K562 (cell line): Measurements from ENCODE around the gene SH3BP5L. TPM values are rescaled to one million over a fixed set of nuclear protein-coding genes. Genes with fewer than 3 reads are reported as not detected.
A peak's percentile ranks its signal among the peaks of the same experiment; 100 is the strongest.

ENCODE experiments used
- CBFA2T2 ChIP-seq: fragments of 450-650 bp; conservative IDR thresholded peaks from 2 replicates; pipeline ENCODE4 v1.6.1; 2017; ENCODE audit warnings: mild to moderate bottlenecking
- CEBPG ChIP-seq, 3 experiments: fragments of 200-800 bp in 1 of 3; sonication (Bioruptor generic) in 1 of 3; sonication (generic) in 1 of 3; formaldehyde crosslinking in 1 of 3; IDR thresholded peaks in 2 of 3; conservative IDR thresholded peaks in 1 of 3; 2 replicates each; pipeline versions ENCODE4 v1.6.1 to v1.8.0; 2016 to 2022; ENCODE audit warnings: missing compliant biosample characterization in 2 of 3, missing genetic modification characterization in 2 of 3, mild to moderate bottlenecking in 1 of 3, missing genetic modification reagents in 1 of 3
- CTBP1 ChIP-seq: fragments of 450-650 bp; IDR thresholded peaks from 2 replicates; pipeline ENCODE4 v1.6.1; 2016; ENCODE audit warnings: borderline replicate concordance
- DPF2 ChIP-seq: fragments of 450-650 bp; IDR thresholded peaks from 2 replicates; pipeline ENCODE4 v1.6.1; 2016
- FOXJ3 ChIP-seq: sonication (generic); formaldehyde crosslinking; IDR thresholded peaks from 2 replicates; pipeline ENCODE4 v1.4.0; 2020; ENCODE audit warnings: mild to moderate bottlenecking, missing genetic modification reagents
- FOXK1 ChIP-seq: sonication (generic); formaldehyde crosslinking; IDR thresholded peaks from 2 replicates; pipeline ENCODE4 v1.8.0; 2022; ENCODE audit warnings: missing genetic modification reagents, mild to moderate bottlenecking, borderline replicate concordance
- HDAC1 ChIP-seq, 2 experiments: fragments of 450-650 bp; IDR thresholded peaks; 2 replicates each; pipeline ENCODE4 v1.6.1; 2016 to 2017; ENCODE audit warnings: inconsistent platforms in 1 of 2, mild to moderate bottlenecking in 1 of 2, moderate library complexity in 1 of 2
- HDAC3 ChIP-seq: fragments of 450-650 bp; IDR thresholded peaks from 2 replicates; pipeline ENCODE4 v1.6.1; 2018; ENCODE audit warnings: borderline replicate concordance, mild to moderate bottlenecking, moderate library complexity; ENCODE audit not compliant: partially characterized antibody
- JUN ChIP-seq, 2 experiments: sonication (generic) in 1 of 2; formaldehyde crosslinking in 1 of 2; IDR thresholded peaks; 2 replicates each; pipeline versions ENCODE4 v1.6.1 to v1.8.0; 2012 to 2022; ENCODE audit warnings: borderline replicate concordance in 2 of 2, mild to moderate bottlenecking in 2 of 2, improper control_type of control experiment in 1 of 2, low read depth in 1 of 2, low read length in 1 of 2, missing genetic modification reagents in 1 of 2
- NFYB ChIP-seq: IDR thresholded peaks from 2 replicates; pipeline ENCODE4 v1.6.1; 2011; ENCODE audit warnings: mild to moderate bottlenecking, moderate library complexity; ENCODE audit not compliant: insufficient read length; ENCODE audit errors: extremely low read depth
- POLR2A ChIP-seq: fragments of 450-650 bp; conservative IDR thresholded peaks from 2 replicates; pipeline ENCODE4 v1.6.1; 2016
- POLR2B ChIP-seq: fragments of 450-650 bp; IDR thresholded peaks from 2 replicates; pipeline ENCODE4 v1.6.1; 2018; ENCODE audit warnings: low read depth; ENCODE audit not compliant: partially characterized antibody
- RUNX1 ChIP-seq: sonication (generic); IDR thresholded peaks from 2 replicates; pipeline ENCODE4 v1.6.1; 2016; ENCODE audit warnings: antibody characterized with exemption, low read depth
- SAP30 ChIP-seq: fragments of 200-600 bp; sonication (generic); IDR thresholded peaks from 2 replicates; pipeline ENCODE4 v1.6.1; 2012; ENCODE audit warnings: borderline replicate concordance, low read depth, mild to moderate bottlenecking, moderate library complexity, low read length, control low read depth, inconsistent platforms; ENCODE audit not compliant: insufficient read depth, poor library complexity, severe bottlenecking
- SOX6 ChIP-seq: fragments of 450-650 bp; IDR thresholded peaks from 2 replicates; pipeline ENCODE4 v1.6.1; 2014; ENCODE audit warnings: mild to moderate bottlenecking
- TAF7 ChIP-seq: fragments of 450-650 bp; IDR thresholded peaks from 2 replicates; pipeline ENCODE4 v1.6.1; 2016; ENCODE audit warnings: missing genetic modification characterization, missing compliant biosample characterization
- TCF3 ChIP-seq: sonication (generic); formaldehyde crosslinking; IDR thresholded peaks from 2 replicates; pipeline ENCODE4 v1.4.0; 2020; ENCODE audit warnings: mild to moderate bottlenecking, missing genetic modification reagents
- ZNF143 ChIP-seq: sonication (generic); formaldehyde crosslinking; IDR thresholded peaks from 2 replicates; pipeline ENCODE4 v1.9.0; 2022; ENCODE audit warnings: mild to moderate bottlenecking, missing genetic modification reagents
- ZNF165 ChIP-seq: fragments of 250-450 bp; sonication (Bioruptor Pico); IDR thresholded peaks from 2 replicates; pipeline ENCODE4 v1.4.0; 2020; ENCODE audit warnings: borderline replicate concordance
- ZNF551 ChIP-seq: fragments of 250-450 bp; sonication (Bioruptor Pico); IDR thresholded peaks from 2 replicates; pipeline ENCODE4 v1.5.0; 2021; ENCODE audit warnings: mild to moderate bottlenecking, moderate library complexity
- polyA plus RNA-seq, 8 experiments: library from polyadenylated mRNA; depleted of rRNA in 4 of 8; stranded (reverse) in 5 of 8; unstranded in 3 of 8; fragments of >200 nt; fragmentation: Nextera tagmentation in 2 of 8; fragmentation: Illumina TruSeq in 1 of 8; extraction: Ambion mirVana in 2 of 8; extraction: Trizol in 1 of 8; gene quantifications; 2 replicates each; pipeline versions ENCODE4 v1.2.1 to v1.2.3, GENCODE V29; 2011 to 2014; ENCODE audit warnings: inconsistent platforms in 1 of 8, missing spikeins in 1 of 8
- total RNA-seq, 7 experiments: library from RNA; depleted of rRNA in 6 of 7; stranded (reverse); fragments of >200 nt in 6 of 7; fragmentation: Illumina TruSeq in 2 of 7; extraction: Trizol in 2 of 7; gene quantifications; 2 replicates each; pipeline versions ENCODE4 v1.2.1 to v1.2.3, GENCODE V29; 2011 to 2021; ENCODE audit warnings: low replicate concordance in 1 of 7
- TF ChIP-seq, protein P1 (sequence below): sonication (generic); formaldehyde crosslinking; IDR thresholded peaks from 2 replicates; pipeline ENCODE4 v1.8.0; 2022; ENCODE audit warnings: mild to moderate bottlenecking, missing genetic modification reagents
- TF ChIP-seq, protein P2 (sequence below): sonication (generic); formaldehyde crosslinking; IDR thresholded peaks from 2 replicates; pipeline ENCODE4 v1.9.0; 2022; ENCODE audit warnings: mild to moderate bottlenecking, missing genetic modification reagents

Gene SH3BP5L
- total and polyA plus RNA-seq, 9 of the 15 experiments (the other 6 are each of a cell fraction or from before 2014, with no cell fraction given), result 1.9 to 26.5 (median 15.8) TPM

DNA sequence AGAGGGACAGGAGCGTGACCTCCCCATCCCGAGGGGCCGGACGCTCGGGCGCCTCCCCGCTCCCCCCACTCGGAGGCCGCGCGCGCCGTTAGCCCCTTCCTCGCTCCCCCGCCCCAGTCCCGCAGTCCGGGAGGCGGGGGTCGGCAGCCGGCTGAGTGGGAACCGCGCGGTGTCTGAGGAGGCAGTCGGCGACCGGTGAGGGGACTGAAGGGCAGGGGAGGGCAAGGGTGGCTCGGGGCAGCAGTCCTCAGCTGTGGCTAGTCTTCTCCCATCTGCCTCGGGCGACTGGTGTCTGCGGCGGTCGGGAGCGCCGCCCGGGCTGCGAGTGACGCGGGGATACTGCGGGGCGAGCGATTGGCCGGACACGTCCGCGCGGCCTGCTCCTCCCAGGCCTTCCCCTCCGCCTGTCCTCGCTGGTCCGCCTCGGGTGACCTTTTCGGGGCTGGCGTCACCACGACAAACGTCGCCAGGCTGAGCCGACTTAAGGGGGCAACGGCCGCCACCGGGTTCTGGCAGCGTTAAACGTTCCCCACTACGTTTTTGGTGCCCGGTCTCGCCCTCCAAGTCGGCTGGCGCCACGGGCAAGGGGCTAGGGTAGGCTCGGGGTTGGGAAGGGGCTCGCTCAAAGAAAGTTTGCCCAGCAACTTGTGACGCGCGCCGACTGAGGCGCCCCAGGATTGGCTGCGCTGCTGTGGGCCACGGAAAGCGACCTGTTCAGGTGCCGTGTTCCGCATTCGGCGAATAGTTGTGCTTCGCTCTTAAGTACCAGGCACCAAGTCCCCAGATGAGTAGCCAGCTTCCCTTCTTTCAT, 12.8 kb upstream of the SH3BP5L start (continued):
- no peak for TF ChIP-seq HDAC3
- TF ChIP-seq NFYB, result peak; percentile 60
- peak; percentile 62; the same call in 1 of the 2 replicates for TF ChIP-seq FOXK1
- TF ChIP-seq CTBP1, result peak; percentile 72
- no peak for TF ChIP-seq SOX6
- TF ChIP-seq, protein P1, sequence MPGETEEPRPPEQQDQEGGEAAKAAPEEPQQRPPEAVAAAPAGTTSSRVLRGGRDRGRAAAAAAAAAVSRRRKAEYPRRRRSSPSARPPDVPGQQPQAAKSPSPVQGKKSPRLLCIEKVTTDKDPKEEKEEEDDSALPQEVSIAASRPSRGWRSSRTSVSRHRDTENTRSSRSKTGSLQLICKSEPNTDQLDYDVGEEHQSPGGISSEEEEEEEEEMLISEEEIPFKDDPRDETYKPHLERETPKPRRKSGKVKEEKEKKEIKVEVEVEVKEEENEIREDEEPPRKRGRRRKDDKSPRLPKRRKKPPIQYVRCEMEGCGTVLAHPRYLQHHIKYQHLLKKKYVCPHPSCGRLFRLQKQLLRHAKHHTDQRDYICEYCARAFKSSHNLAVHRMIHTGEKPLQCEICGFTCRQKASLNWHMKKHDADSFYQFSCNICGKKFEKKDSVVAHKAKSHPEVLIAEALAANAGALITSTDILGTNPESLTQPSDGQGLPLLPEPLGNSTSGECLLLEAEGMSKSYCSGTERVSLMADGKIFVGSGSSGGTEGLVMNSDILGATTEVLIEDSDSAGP, result peak; percentile 75; the same call in 1 of the 2 replicates
- TF ChIP-seq RUNX1, result no peak
- TF ChIP-seq SAP30, result peak; percentile 57
- TF ChIP-seq JUN (IDR thresholded peaks at IDR 0.05; ENCODE audit: borderline replicate concordance, low read depth, low read length), result no peak
- TF ChIP-seq JUN (CRISPR knock-in tag; IDR thresholded peaks at IDR 0.05; ENCODE audit: borderline replicate concordance), result peak; percentile 93
- TF ChIP-seq POLR2B, result peak; percentile 90
- no peak for TF ChIP-seq CBFA2T2
- peak; percentile 46; the same call in 1 of the 2 replicates for TF ChIP-seq CEBPG (CRISPR knock-in tag; IDR thresholded peaks at IDR 0.05)
- no peak for TF ChIP-seq CEBPG (tag; conservative IDR thresholded peaks at IDR 0.05 in 1 of 2, IDR thresholded peaks at IDR 0.05 in 1 of 2)
- peak; percentile 10; the same call in 1 of the 2 replicates for TF ChIP-seq DPF2
- peak; percentile 5; the same call in 1 of the 2 replicates for TF ChIP-seq TCF3 (CRISPR knock-in tag)
- no peak for TF ChIP-seq ZNF551
- peak in 1 of 2 experiments; percentile 52; a peak in 1 of 4 replicates for TF ChIP-seq HDAC1 (IDR thresholded peaks at IDR 0.05)
- TF ChIP-seq POLR2A, result peak; percentile 96
- TF ChIP-seq ZNF165 (CRISPR knock-in tag), result no peak
- peak; percentile 96 for TF ChIP-seq TAF7 (tag)
- TF ChIP-seq, protein P2, sequence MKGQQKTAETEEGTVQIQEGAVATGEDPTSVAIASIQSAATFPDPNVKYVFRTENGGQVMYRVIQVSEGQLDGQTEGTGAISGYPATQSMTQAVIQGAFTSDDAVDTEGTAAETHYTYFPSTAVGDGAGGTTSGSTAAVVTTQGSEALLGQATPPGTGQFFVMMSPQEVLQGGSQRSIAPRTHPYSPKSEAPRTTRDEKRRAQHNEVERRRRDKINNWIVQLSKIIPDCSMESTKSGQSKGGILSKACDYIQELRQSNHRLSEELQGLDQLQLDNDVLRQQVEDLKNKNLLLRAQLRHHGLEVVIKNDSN (CRISPR knock-in tag), result peak; percentile 58
- TF ChIP-seq ZNF143 (CRISPR knock-in tag), result peak; percentile 58; the same call in 1 of the 2 replicates
- no peak for TF ChIP-seq FOXJ3 (CRISPR knock-in tag)
